A549 treated with AZD9567 at 1 μM for 4 hours (cell line): ENCODE results near the gene UGGT2. TPM values are rescaled to one million over a fixed set of nuclear protein-coding genes. Genes with fewer than 3 reads are reported as not detected.

Experiments used
- total RNA-seq: library from RNA; stranded (reverse); fragments of 200-300 nt; extraction: Qiagen RNA extraction; gene quantifications from 5 replicates; pipeline ENCODE4 v1.2.3, GENCODE V29; 2022; ENCODE audit not compliant: insufficient read depth

Gene UGGT2, protein sequence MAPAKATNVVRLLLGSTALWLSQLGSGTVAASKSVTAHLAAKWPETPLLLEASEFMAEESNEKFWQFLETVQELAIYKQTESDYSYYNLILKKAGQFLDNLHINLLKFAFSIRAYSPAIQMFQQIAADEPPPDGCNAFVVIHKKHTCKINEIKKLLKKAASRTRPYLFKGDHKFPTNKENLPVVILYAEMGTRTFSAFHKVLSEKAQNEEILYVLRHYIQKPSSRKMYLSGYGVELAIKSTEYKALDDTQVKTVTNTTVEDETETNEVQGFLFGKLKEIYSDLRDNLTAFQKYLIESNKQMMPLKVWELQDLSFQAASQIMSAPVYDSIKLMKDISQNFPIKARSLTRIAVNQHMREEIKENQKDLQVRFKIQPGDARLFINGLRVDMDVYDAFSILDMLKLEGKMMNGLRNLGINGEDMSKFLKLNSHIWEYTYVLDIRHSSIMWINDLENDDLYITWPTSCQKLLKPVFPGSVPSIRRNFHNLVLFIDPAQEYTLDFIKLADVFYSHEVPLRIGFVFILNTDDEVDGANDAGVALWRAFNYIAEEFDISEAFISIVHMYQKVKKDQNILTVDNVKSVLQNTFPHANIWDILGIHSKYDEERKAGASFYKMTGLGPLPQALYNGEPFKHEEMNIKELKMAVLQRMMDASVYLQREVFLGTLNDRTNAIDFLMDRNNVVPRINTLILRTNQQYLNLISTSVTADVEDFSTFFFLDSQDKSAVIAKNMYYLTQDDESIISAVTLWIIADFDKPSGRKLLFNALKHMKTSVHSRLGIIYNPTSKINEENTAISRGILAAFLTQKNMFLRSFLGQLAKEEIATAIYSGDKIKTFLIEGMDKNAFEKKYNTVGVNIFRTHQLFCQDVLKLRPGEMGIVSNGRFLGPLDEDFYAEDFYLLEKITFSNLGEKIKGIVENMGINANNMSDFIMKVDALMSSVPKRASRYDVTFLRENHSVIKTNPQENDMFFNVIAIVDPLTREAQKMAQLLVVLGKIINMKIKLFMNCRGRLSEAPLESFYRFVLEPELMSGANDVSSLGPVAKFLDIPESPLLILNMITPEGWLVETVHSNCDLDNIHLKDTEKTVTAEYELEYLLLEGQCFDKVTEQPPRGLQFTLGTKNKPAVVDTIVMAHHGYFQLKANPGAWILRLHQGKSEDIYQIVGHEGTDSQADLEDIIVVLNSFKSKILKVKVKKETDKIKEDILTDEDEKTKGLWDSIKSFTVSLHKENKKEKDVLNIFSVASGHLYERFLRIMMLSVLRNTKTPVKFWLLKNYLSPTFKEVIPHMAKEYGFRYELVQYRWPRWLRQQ (N-terminal part only)
- 7.9 to 11.3 TPM (median 10.3 TPM) in 5 replicates for total RNA-seq

DNA sequence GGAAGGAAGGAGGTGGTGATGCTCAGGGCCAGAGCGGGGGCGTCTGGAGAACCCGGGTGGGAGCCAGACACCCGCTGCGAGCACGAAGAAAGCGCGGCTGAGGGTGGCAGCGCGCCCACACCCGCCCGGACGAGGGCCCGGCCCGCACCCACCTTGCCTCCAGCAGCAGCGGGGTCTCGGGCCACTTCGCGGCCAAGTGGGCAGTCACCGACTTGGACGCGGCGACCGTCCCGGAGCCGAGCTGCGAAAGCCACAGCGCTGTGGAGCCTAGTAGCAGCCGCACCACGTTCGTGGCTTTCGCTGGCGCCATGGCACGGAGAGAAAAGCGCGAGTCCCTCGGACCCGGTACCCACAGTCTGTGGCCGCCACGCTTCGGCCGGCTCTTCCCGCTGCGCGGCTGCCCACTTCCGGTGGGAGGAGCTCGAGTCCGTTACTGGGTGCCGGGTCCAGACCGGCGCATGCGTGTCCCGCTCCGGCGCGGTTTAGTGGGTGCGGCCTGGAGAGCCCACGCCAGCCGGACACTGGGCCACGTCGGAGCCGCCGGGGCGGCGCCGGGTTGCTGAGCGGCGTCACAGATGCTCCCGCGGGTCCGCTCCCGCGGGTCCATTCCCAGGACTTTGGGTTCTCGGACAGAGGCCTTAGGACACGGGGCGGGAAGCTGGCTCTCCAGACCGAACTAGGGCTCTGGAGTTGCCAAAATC is at the start of gene UGGT2:
Gene UGGT2, minus strand, starts transcription at position 399 of the 701 bp plus-strand sequence. Its CDS starts 89 bp downstream, at position 310.

DNA sequence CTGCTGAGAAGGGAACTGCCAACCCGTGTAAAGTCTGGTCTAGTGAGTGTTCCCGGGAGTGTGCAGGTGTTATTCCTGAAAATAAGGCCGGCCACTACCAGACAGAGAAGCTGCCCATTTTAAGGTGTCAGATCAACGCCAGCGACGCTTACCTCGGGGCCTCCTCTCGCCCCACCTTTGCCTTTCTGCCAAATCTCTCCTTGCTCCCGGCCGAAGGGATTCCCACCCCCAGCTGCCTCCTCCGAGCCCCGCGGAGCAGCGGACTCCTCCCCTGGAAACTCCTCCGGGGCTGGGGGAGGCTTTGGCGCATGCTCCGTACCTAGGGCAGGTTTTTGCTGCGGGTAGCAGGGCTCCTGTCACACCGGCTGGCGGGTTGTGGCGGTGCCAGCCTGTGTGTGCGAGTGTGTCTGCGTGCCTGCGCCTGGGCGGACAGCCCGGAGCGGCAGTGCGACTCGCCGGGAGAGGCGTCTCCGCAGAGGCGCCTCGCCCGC is 36.6 kb upstream of the UGGT2 start, which contains the start of gene HS6ST3:
Gene HS6ST3, plus strand, starts transcription at position 359 of the 491 bp plus-strand sequence.

Other genes starting within 250 kb of the UGGT2 start
- gene HS6ST3, start 36.7 kb upstream of the UGGT2 start, total RNA-seq, result not detected in 5 replicates